Dendritic cell treated with granulocyte-macrophage colony-stimulating factor and Interleukin-4, amounts not matched to agents 40 ng/mL and 50 ng/mL, for 4 days (primary cell): ENCODE results near the gene SLC39A11.
"Not testable (repeated sequence)": the region's sequence is repeated elsewhere in the genome, so short reads cannot be mapped to it uniquely, and the experiment has no call there.

Experiments used
- H3K27ac Mint-ChIP-seq: one replicate; pipeline ENCODE4 v1.8.0; 2022; ENCODE audit warnings: mild to moderate bottlenecking, mixed read lengths
- H3K27me3 Mint-ChIP-seq: one replicate; pipeline ENCODE4 v1.8.0; 2022; ENCODE audit warnings: mild to moderate bottlenecking, mixed read lengths
- H3K36me3 Mint-ChIP-seq: one replicate; pipeline ENCODE4 v1.8.0; 2022; ENCODE audit warnings: low read depth, mixed read lengths
- H3K4me1 Mint-ChIP-seq: one replicate; pipeline ENCODE4 v1.8.0; 2022; ENCODE audit warnings: low read depth, mixed read lengths
- H3K4me3 Mint-ChIP-seq: one replicate; pipeline ENCODE4 v1.8.0; 2022; ENCODE audit warnings: mild to moderate bottlenecking, moderate library complexity, mixed read lengths
- H3K9me3 Mint-ChIP-seq: one replicate; pipeline ENCODE4 v1.8.0; 2022; ENCODE audit warnings: mixed read lengths
- intact Hi-C: fragments of 100-400 bp; cut with micrococcal nuclease; formaldehyde crosslinking; loops from one replicate; pipeline ENCODE4 v1.15.0; 2022

The SLC39A11 gene

DNA sequence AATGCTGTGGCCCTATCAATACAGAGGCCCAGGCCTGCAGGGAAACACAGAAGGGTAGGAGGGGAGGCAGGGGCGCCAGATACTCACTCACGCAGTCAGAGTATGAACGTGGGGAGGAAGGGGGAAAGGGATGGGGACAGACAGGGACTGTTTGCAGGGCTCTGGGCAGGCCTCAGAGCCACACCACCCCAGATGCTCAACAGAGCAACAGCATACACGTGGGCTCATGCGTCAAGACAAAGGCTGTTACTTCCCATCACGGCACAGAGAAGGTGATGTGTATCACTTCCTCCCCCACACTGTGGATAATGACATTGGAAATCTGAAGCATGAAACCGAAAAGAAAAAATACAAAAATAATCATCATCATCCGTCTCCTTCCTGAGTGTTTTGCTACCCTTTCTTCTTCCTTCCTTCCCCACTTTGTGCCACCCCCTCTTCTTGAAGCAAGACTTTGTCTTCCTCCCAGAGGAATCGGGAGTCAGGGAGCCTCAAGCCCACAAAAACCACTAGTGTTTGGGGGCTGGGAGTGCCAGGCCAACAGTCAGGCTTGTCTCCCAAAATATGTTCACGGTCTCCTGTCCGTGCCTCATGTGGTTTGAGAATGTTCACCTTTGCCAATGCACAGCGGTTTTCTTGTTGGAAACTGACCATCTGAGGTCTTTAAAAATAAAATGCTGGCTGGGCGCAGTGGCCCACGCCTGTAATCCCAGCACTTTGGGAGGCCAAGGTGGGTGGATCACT, 20.1 kb downstream of the SLC39A11 start:
- peaks cover 27% of the 10 kb centered on the region for H3K4me1 Mint-ChIP-seq
- intact Hi-C loops: no loop called here
- peak overlapping the region; percentile 4 for H3K27ac Mint-ChIP-seq
- H3K36me3 Mint-ChIP-seq: peaks cover 49% of the 10 kb centered on the region
- no peak overlapping the region for H3K4me3 Mint-ChIP-seq
- H3K9me3 Mint-ChIP-seq: no peaks in the 10 kb centered on the region
- H3K27me3 Mint-ChIP-seq: no peaks in the 10 kb centered on the region

DNA sequence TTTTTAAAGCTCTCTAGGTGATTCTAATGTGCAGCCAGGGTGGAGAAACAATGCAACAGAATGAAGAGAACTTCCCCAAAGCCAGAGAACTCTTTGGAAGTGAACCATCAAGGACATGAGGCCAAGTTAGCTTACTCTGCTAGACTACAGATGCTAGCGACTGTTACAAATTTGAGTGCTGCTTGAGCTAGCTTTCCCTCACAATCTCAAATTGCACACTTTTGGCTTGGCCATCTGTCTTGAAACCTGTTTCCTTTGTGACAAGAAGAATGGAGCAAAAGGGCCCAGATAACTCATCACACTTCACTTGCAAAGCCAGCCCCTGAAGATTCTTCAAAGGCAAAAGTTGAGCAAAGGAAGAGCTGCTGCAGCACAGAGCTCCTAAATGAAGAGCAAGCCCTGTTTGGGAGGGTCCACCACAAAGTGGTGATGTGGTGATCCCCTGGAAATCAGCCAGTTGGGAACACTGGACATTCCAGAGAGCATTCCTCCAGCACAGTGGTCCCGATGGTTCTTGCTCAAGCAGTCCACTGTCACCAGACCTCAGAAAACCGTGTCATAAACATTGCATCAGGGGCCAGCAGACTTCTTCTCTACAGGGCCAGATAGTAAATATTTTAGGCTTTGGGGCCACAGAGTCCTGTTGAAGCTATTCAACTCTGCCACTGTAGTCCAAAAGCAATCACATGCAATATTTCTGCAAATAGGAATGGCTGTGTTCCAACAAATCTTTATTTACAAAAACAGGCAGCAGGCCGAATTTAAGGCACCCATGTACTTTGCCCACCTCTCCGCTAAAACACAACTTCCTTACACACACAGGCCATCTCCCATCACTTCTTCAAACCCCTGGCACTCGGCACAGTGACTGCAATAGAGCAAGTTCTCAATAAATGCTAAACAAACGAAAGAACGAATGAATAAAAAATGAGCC, 21.2 kb downstream of the SLC39A11 start:
- Mint-ChIP-seq H3K4me1 (peaks cover 27% of the 10 kb centered on the region), H3K9me3 (peaks cover under 1% of the 10 kb centered on the region), H3K27me3 (no peaks in the 10 kb centered on the region), H3K4me3 (no peak overlapping the region), H3K36me3 (peaks cover 53% of the 10 kb centered on the region), H3K27ac (no peak overlapping the region)
- intact Hi-C loops: no loop called here

DNA sequence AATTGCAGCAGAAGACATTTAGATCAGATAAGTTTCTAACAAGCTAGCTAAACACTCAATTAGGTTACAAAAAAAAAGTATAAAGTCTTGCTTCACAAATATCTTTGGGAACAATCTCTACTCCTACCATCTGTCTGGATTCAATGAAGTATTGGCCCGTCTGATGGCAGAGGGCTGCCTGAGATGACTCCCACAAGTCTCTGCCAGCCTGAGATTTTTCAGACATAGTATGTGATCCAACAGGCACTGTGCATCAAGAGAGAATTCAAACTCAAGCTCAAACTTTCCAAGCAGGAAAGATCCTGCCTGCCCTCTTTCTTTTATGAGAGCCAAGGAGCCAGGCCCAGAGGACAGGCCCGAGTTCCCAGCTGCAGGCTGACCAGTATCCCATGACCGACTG, 22.6 kb downstream of the SLC39A11 start:
- Mint-ChIP-seq H3K27ac (no peak overlapping the region), H3K4me3 (no peak overlapping the region), H3K36me3 (peaks cover 56% of the 10 kb centered on the region), H3K27me3 (no peaks in the 10 kb centered on the region), H3K9me3 (peaks cover 6% of the 10 kb centered on the region), H3K4me1 (peaks cover 29% of the 10 kb centered on the region)
- intact Hi-C loops: no loop called here

DNA sequence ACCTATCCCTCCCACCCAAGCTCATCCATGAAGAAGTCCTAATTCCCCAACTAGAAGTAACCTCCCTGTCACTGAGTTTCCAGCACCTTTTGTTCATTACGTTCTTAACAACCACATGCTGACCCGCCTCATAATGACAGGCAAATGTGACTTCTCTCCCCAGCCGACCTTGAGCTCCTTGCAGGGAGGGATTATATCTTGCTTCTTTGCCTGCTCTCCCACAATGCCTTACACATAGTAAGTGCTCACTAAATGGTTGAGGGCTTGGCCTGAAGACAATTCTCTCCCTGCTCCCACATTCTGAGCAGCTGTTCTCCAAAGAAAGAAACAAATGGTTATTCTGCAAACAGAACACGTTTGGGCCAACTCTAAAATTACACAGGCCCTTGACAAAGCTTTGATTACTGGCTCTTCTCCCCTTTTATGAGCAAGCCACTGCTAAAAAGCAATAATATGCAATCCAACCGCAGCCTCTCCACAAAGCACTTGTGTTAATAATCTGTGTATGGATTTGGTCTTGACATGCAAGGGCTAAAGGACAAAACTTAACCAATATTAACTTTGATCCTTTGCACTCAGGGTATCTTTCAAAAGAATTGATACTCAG, 23.2 kb downstream of the SLC39A11 start:
- Mint-ChIP-seq H3K4me3 (no peak overlapping the region), H3K27me3 (no peaks in the 10 kb centered on the region), H3K9me3 (peaks cover 6% of the 10 kb centered on the region), H3K4me1 (peaks cover 35% of the 10 kb centered on the region), H3K27ac (no peak overlapping the region), H3K36me3 (peaks cover 56% of the 10 kb centered on the region)
- intact Hi-C loops: no loop called here

DNA sequence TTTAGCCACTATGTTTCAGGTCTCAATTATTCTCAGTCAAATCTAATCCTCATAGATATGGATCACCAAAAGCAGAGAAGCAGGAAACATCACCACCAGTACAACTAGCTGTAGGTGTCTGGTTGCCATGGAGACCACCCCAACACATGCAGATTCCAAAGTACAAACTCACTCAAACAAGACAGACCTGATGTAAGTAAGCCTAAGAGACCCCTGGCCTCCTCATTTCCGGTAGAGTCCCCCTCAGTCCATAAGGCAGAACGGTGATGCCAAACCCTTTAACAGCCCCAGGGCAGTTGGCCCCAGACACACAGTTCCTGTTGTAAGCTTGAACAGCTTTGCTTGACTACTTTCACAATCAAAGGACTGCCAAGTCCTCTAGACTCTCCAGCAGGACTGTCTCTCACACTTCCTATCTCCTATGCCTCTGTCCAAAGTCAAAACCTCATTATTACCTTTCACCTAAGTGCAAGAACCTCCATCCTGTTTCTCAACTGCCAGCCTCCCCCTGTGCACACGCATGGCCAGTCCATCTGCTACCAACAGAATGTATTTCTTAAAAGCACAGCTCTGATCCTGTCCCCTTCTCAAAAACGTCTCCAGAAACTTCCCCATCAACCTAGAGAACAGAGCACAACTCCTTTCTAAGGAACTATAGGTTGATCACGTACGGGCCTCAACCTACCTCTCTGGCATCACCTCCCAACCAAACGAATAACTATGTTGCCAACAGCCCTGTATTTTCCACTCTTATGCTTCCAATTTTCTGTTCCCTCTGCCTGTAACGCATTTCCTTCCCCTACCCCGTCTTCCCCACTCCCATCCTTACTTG, 23.9 kb downstream of the SLC39A11 start:
- intact Hi-C loops: no loop called here
- Mint-ChIP-seq H3K27me3 (no peaks in the 10 kb centered on the region), H3K36me3 (peaks cover 51% of the 10 kb centered on the region), H3K4me3 (no peak overlapping the region), H3K27ac (no peak overlapping the region), H3K4me1 (peaks cover 42% of the 10 kb centered on the region), H3K9me3 (peaks cover 6% of the 10 kb centered on the region)

GRCh38 chr17:73067699-73068098, 24.8 kb downstream of the SLC39A11 start:
- H3K4me1 Mint-ChIP-seq: peaks cover 45% of the 10 kb centered on the region
- H3K27me3 Mint-ChIP-seq, H3K4me3 Mint-ChIP-seq, H3K27ac Mint-ChIP-seq, H3K9me3 Mint-ChIP-seq, intact Hi-C loops: not testable (repeated sequence)
- H3K36me3 Mint-ChIP-seq: peaks cover 42% of the 10 kb centered on the region

GRCh38 chr17:73067075-73067474, 25.4 kb downstream of the SLC39A11 start:
- peaks cover 37% of the 10 kb centered on the region for H3K36me3 Mint-ChIP-seq
- H3K4me3 Mint-ChIP-seq: no peak overlapping the region
- intact Hi-C loops: no loop called here
- H3K4me1 Mint-ChIP-seq: peaks cover 41% of the 10 kb centered on the region
- no peak overlapping the region for H3K27ac Mint-ChIP-seq
- H3K27me3 Mint-ChIP-seq: no peaks in the 10 kb centered on the region
- H3K9me3 Mint-ChIP-seq: peaks cover 6% of the 10 kb centered on the region

GRCh38 chr17:73066148-73066884, 26.2 kb downstream of the SLC39A11 start:
- Mint-ChIP-seq H3K36me3 (peaks cover 35% of the 10 kb centered on the region), H3K4me1 (peaks cover 38% of the 10 kb centered on the region), H3K4me3 (no peak overlapping the region), H3K27ac (no peak overlapping the region), H3K27me3 (no peaks in the 10 kb centered on the region), H3K9me3 (peaks cover 6% of the 10 kb centered on the region)
- intact Hi-C loops: no loop called here

DNA sequence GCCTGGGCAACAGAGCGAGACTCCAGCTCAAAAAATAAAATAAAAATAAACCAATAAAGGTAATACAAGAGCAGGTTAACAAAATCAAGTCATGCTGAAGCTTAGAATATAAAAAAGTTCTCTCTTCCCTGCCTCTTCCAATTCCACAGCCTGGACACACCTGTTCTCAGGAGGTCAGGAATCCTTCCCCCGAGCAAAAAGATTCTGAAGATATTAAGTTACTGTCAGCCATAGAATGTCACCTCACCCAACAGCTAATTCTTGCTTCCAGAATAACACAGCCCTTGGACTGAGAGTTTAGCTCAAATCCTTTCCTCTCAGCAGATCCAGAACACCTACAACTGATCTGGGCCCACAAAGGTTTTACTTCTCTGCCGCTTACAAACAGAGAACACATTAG, 27.1 kb downstream of the SLC39A11 start:
- Mint-ChIP-seq H3K27me3 (no peaks in the 10 kb centered on the region), H3K4me3 (no peak overlapping the region), H3K9me3 (peaks cover 6% of the 10 kb centered on the region), H3K27ac (no peak overlapping the region), H3K36me3 (peaks cover 26% of the 10 kb centered on the region), H3K4me1 (peaks cover 38% of the 10 kb centered on the region)
- intact Hi-C loops: no loop called here

- H3K27me3 Mint-ChIP-seq: no peaks in the 10 kb centered on the region
- H3K4me3 Mint-ChIP-seq: no peak overlapping the region
- intact Hi-C loops: no loop called here
- no peak overlapping the region for H3K27ac Mint-ChIP-seq
- peaks cover 6% of the 10 kb centered on the region for H3K9me3 Mint-ChIP-seq
- H3K36me3 Mint-ChIP-seq: peaks cover 31% of the 10 kb centered on the region
- H3K4me1 Mint-ChIP-seq: peaks cover 41% of the 10 kb centered on the region
Measured at GRCh38 chr17:73064084-73064938, 28.2 kb downstream of the SLC39A11 start.

DNA sequence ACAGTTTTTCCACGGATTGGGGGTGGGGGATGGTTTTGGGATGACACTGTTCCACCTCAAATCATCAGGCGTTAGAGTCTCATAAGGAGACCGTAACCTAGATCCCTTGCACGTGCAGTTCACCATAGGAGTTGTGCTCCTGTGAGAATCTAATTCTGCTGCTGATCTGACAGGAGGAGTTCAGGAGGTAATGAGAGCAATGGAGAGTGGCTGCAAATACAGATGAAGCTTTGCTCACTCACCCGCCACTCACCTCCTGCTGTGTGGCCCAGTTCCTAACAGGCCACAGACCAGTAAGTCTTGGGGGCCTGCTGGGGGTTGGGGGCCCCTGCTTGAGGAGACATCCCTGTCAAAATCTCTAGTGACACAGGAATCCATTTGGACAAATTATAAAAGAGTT, 29.8 kb downstream of the SLC39A11 start:
- intact Hi-C loops: no loop called here
- peaks cover 6% of the 10 kb centered on the region for H3K9me3 Mint-ChIP-seq
- peaks cover 28% of the 10 kb centered on the region for H3K4me1 Mint-ChIP-seq
- no peaks in the 10 kb centered on the region for H3K27me3 Mint-ChIP-seq
- no peak overlapping the region for H3K4me3 Mint-ChIP-seq
- peaks cover 26% of the 10 kb centered on the region for H3K36me3 Mint-ChIP-seq
- no peak overlapping the region for H3K27ac Mint-ChIP-seq

GRCh38 chr17:73061161-73061560, 31.3 kb downstream of the SLC39A11 start:
- H3K27me3 Mint-ChIP-seq: no peaks in the 10 kb centered on the region
- H3K9me3 Mint-ChIP-seq: peaks cover 3% of the 10 kb centered on the region
- no peak overlapping the region for H3K27ac Mint-ChIP-seq
- no peak overlapping the region for H3K4me3 Mint-ChIP-seq
- intact Hi-C loops: no loop called here
- H3K36me3 Mint-ChIP-seq: peaks cover 13% of the 10 kb centered on the region
- peaks cover 28% of the 10 kb centered on the region for H3K4me1 Mint-ChIP-seq
